ENCODE results near the gene L2HGDH. TPM values are rescaled to one million over a fixed set of nuclear protein-coding genes. Genes with fewer than 3 reads are reported as not detected.

The L2HGDH gene
- total RNA-seq, 6 experiments from 2014 or later, result 3.1 to 5.2 (median 3.4) TPM

GRCh38 chr14:50308363-50308915 is 3.6 kb downstream of the L2HGDH start:
- H3K36me3 Mint-ChIP-seq (ENCODE audit: low read depth), result peaks cover 1% of the 10 kb centered on the region
- H3K9me3 Mint-ChIP-seq, result no peaks in the 10 kb centered on the region
- TF ChIP-seq CTCF (IDR thresholded peaks at IDR 0.05), result no peak
- DNase-seq, result no peak
- no peak overlapping the region for H3K27ac Mint-ChIP-seq
- no peak overlapping the region for H3K4me3 Mint-ChIP-seq
- peaks cover 20% of the 10 kb centered on the region for H3K4me1 Mint-ChIP-seq (ENCODE audit: low read depth)
- H3K27me3 Mint-ChIP-seq (ENCODE audit: insufficient read depth), result 0 out of 2 replicates have a peak, but pooled peaks cover 3% of the 10 kb centered on the region

- H3K9me3 Mint-ChIP-seq, result no peaks in the 10 kb centered on the region
- TF ChIP-seq CTCF (IDR thresholded peaks at IDR 0.05), result no peak
- no peak overlapping the region for H3K27ac Mint-ChIP-seq
- no peak overlapping the region for H3K4me3 Mint-ChIP-seq
- no peak for DNase-seq
- no peaks in the 10 kb centered on the region for H3K4me1 Mint-ChIP-seq (ENCODE audit: low read depth)
- no peaks in the 10 kb centered on the region for H3K27me3 Mint-ChIP-seq (ENCODE audit: insufficient read depth)
- no peaks in the 10 kb centered on the region for H3K36me3 Mint-ChIP-seq (ENCODE audit: low read depth)
Measured at GRCh38 chr14:50303744-50304471, 8.1 kb downstream of the L2HGDH start.

GRCh38 chr14:50301914-50302313 is 10.1 kb downstream of the L2HGDH start:
- no peaks in the 10 kb centered on the region for H3K27me3 Mint-ChIP-seq (ENCODE audit: insufficient read depth)
- no peaks in the 10 kb centered on the region for H3K36me3 Mint-ChIP-seq (ENCODE audit: low read depth)
- H3K4me1 Mint-ChIP-seq (ENCODE audit: low read depth), result no peaks in the 10 kb centered on the region
- H3K9me3 Mint-ChIP-seq, result no peaks in the 10 kb centered on the region
- no peak overlapping the region for H3K27ac Mint-ChIP-seq
- no peak for TF ChIP-seq CTCF (IDR thresholded peaks at IDR 0.05)
- H3K4me3 Mint-ChIP-seq, result no peak overlapping the region
- no peak for DNase-seq

GRCh38 chr14:50299585-50299984 is 12.4 kb downstream of the L2HGDH start:
- DNase-seq, result no peak
- no peaks in the 10 kb centered on the region for H3K27me3 Mint-ChIP-seq (ENCODE audit: insufficient read depth)
- H3K9me3 Mint-ChIP-seq, result no peaks in the 10 kb centered on the region
- H3K36me3 Mint-ChIP-seq (ENCODE audit: low read depth), result no peaks in the 10 kb centered on the region
- H3K27ac Mint-ChIP-seq, result no peak overlapping the region
- no peaks in the 10 kb centered on the region for H3K4me1 Mint-ChIP-seq (ENCODE audit: low read depth)
- TF ChIP-seq CTCF (IDR thresholded peaks at IDR 0.05), result no peak
- H3K4me3 Mint-ChIP-seq, result no peak overlapping the region

- Mint-ChIP-seq H3K36me3 (ENCODE audit: low read depth) (peaks cover 12% of the 10 kb centered on the region; the same call in 1 of the 2 replicates), H3K4me1 (ENCODE audit: low read depth) (no peaks in the 10 kb centered on the region), H3K27me3 (ENCODE audit: insufficient read depth) (no peaks in the 10 kb centered on the region; the same call in 1 of the 2 replicates), H3K4me3 (no peak overlapping the region), H3K27ac (no peak overlapping the region), H3K9me3 (no peaks in the 10 kb centered on the region)
- TF ChIP-seq CTCF (IDR thresholded peaks at IDR 0.05), result no peak
- DNase-seq, result no peak
Measured at GRCh38 chr14:50290306-50290705, 21.7 kb downstream of the L2HGDH start.

Data from HFFc6 (cell line).